AG08396 (cell line): ENCODE measurements around the gene PARD3.
A peak's percentile ranks its signal among the peaks of the same experiment; 100 is the strongest.

Experiments
- DNase-seq: peaks from one replicate; pipeline ENCODE4 v3.0.0; 2012; ENCODE audit warnings: low spot score, mixed read lengths

PARD3 gene

GRCh38 chr10:34102237-34102673, 712.8 kb downstream of the PARD3 start:
- DNase-seq: peak; percentile 45

GRCh38 chr10:34101001-34101400, 714.1 kb downstream of the PARD3 start:
- DNase-seq: no peak

- no peak for DNase-seq
These were observed 716.1 kb downstream of the PARD3 start for GRCh38 chr10:34098821-34099567.

GRCh38 chr10:34097682-34098081, 717.4 kb downstream of the PARD3 start:
- DNase-seq: no peak

- DNase-seq: no peak
These were observed 720.1 kb downstream of the PARD3 start for GRCh38 chr10:34094961-34095360.

GRCh38 chr10:34094146-34094696, 720.9 kb downstream of the PARD3 start:
- no peak for DNase-seq

GRCh38 chr10:34092891-34093290, 722.2 kb downstream of the PARD3 start:
- no peak for DNase-seq

- DNase-seq: no peak
These were observed 723.4 kb downstream of the PARD3 start for GRCh38 chr10:34091635-34092195.

GRCh38 chr10:34089253-34089652, 725.8 kb downstream of the PARD3 start:
- DNase-seq: no peak

GRCh38 chr10:34088208-34088794, 726.8 kb downstream of the PARD3 start:
- no peak for DNase-seq

GRCh38 chr10:34087095-34087418, 728.0 kb downstream of the PARD3 start:
- DNase-seq: no peak

GRCh38 chr10:34083567-34083966, 731.5 kb downstream of the PARD3 start:
- no peak for DNase-seq

- no peak for DNase-seq
These were observed 733.1 kb downstream of the PARD3 start for GRCh38 chr10:34081948-34082347.

- no peak for DNase-seq
These were observed 733.8 kb downstream of the PARD3 start for GRCh38 chr10:34081347-34081743.

GRCh38 chr10:34080485-34081346, 734.4 kb downstream of the PARD3 start:
- DNase-seq: no peak

GRCh38 chr10:34079702-34080484, 735.2 kb downstream of the PARD3 start:
- no peak for DNase-seq

GRCh38 chr10:34078745-34079470, 736.2 kb downstream of the PARD3 start:
- DNase-seq: peak; percentile 46

- DNase-seq: no peak
These were observed 736.9 kb downstream of the PARD3 start for GRCh38 chr10:34078017-34078744.

- DNase-seq: no peak
These were observed 738.7 kb downstream of the PARD3 start for GRCh38 chr10:34076443-34076842.

GRCh38 chr10:34075254-34075926, 739.7 kb downstream of the PARD3 start:
- DNase-seq: no peak
